HEK293 (cell line): ENCODE data around the gene ATP6V1A.

Experiments used
- CTCF ChIA-PET: fragments of 350-600 bp; formaldehyde crosslinking; extraction: SDS; loops from one replicate; lab custom pipeline; 2021; ENCODE audit warnings: antibody characterized with exemption; lab: Yijun Ruan, JAX
- POLR2A ChIA-PET: fragments of 300-600 bp; formaldehyde crosslinking; extraction: SDS; loops from one replicate; lab custom pipeline; 2020; ENCODE audit warnings: antibody characterized with exemption, inconsistent platforms; lab: Yijun Ruan, JAX
- H3K27ac ChIP-seq: fragments of 200-500 bp; sonication (Bioruptor generic); 2 replicates; pipeline ENCODE4 v1.5.1; 2014; ENCODE audit warnings: low read depth, low read length, control low read depth, inconsistent platforms; ENCODE audit errors: extremely low read depth
- H3K36me3 ChIP-seq, 2 experiments: fragments of 200-500 bp in 1 of 2; sonication (Bioruptor generic) in 1 of 2; 1 replicate in 1 of 2; 2 replicates in 1 of 2; pipeline ENCODE4 v1.5.1; 2014 to 2017; ENCODE audit warnings: inconsistent platforms in 2 of 2, low read length in 2 of 2; ENCODE audit not compliant: control insufficient read depth in 2 of 2, insufficient read depth in 1 of 2
- H3K4me1 ChIP-seq: fragments of 200-500 bp; sonication (Bioruptor generic); 2 replicates; pipeline ENCODE4 v1.5.1; 2014; ENCODE audit warnings: mild to moderate bottlenecking, low read length, inconsistent platforms; ENCODE audit not compliant: control insufficient read depth, insufficient read depth
- H3K4me3 ChIP-seq: 2 replicates; pipeline ENCODE4 v1.5.1; 2011; ENCODE audit warnings: low read depth, mild to moderate bottlenecking, control low read depth, low read length, moderate library complexity
- H3K9me3 ChIP-seq: fragments of 200-500 bp; sonication (Bioruptor generic); 2 replicates; pipeline ENCODE4 v1.5.1; 2014; ENCODE audit warnings: low read depth, low read length, inconsistent platforms; ENCODE audit not compliant: control insufficient read depth, insufficient read depth
- BCL11B ChIP-seq: fragments of 450-650 bp; formaldehyde crosslinking; IDR thresholded peaks from 2 replicates; pipeline ENCODE4 v1.5.1; 2016; ENCODE audit warnings: low read depth, missing biosample characterization, missing genetic modification characterization
- BCL6B ChIP-seq: fragments of 450-650 bp; formaldehyde crosslinking; IDR thresholded peaks from 2 replicates; pipeline ENCODE4 v1.5.1; 2017; ENCODE audit warnings: missing biosample characterization, missing genetic modification characterization
- GFI1B ChIP-seq: fragments of 450-650 bp; formaldehyde crosslinking; IDR thresholded peaks from 2 replicates; pipeline ENCODE4 v1.5.1; 2016; ENCODE audit warnings: missing biosample characterization, missing genetic modification characterization
- GLIS1 ChIP-seq: fragments of 450-650 bp; formaldehyde crosslinking; IDR thresholded peaks from 2 replicates; pipeline ENCODE4 v1.5.1; 2016; ENCODE audit warnings: missing biosample characterization, missing genetic modification characterization
- IKZF3 ChIP-seq: fragments of 450-650 bp; IDR thresholded peaks from 2 replicates; pipeline ENCODE4 v1.5.0; 2018; ENCODE audit warnings: missing biosample characterization, mild to moderate bottlenecking, missing genetic modification characterization, moderate library complexity
- ZBTB1 ChIP-seq: fragments of 450-650 bp; formaldehyde crosslinking; IDR thresholded peaks from 2 replicates; pipeline ENCODE4 v1.5.1; 2016; ENCODE audit warnings: missing biosample characterization, missing genetic modification characterization
- ZBTB44 ChIP-seq: fragments of 450-650 bp; IDR thresholded peaks from 2 replicates; pipeline ENCODE4 v1.5.1; 2018; ENCODE audit warnings: missing biosample characterization, mild to moderate bottlenecking, missing genetic modification characterization
- ZBTB48 ChIP-seq: fragments of 450-650 bp; formaldehyde crosslinking; IDR thresholded peaks from 2 replicates; pipeline ENCODE4 v1.5.1; 2016; ENCODE audit warnings: missing biosample characterization, missing genetic modification characterization
- ZBTB8A ChIP-seq: fragments of 450-650 bp; formaldehyde crosslinking; IDR thresholded peaks from 2 replicates; pipeline ENCODE4 v1.5.1; 2016; ENCODE audit warnings: missing biosample characterization, missing genetic modification characterization
- ZNF138 ChIP-seq: fragments of 450-650 bp; formaldehyde crosslinking; IDR thresholded peaks from 2 replicates; pipeline ENCODE4 v1.5.1; 2016; ENCODE audit warnings: missing biosample characterization, missing genetic modification characterization, borderline replicate concordance
- ZNF19 ChIP-seq: fragments of 450-650 bp; formaldehyde crosslinking; IDR thresholded peaks from 2 replicates; pipeline ENCODE4; 2016; ENCODE audit warnings: missing biosample characterization, missing genetic modification characterization, low read depth
- ZNF202 ChIP-seq: fragments of 450-650 bp; formaldehyde crosslinking; IDR thresholded peaks from 2 replicates; pipeline ENCODE4 v1.5.1; 2016; ENCODE audit warnings: missing biosample characterization, missing genetic modification characterization, borderline replicate concordance
- ZNF221 ChIP-seq: fragments of 450-650 bp; formaldehyde crosslinking; IDR thresholded peaks from 2 replicates; pipeline ENCODE4 v1.5.1; 2017; ENCODE audit warnings: missing biosample characterization, missing genetic modification characterization, borderline replicate concordance
- ZNF280C ChIP-seq: fragments of 450-650 bp; formaldehyde crosslinking; IDR thresholded peaks from 2 replicates; pipeline ENCODE4 v1.5.1; 2016; ENCODE audit warnings: missing biosample characterization, missing genetic modification characterization
- ZNF404 ChIP-seq: fragments of 450-650 bp; formaldehyde crosslinking; IDR thresholded peaks from 2 replicates; pipeline ENCODE4 v1.5.1; 2017; ENCODE audit warnings: missing biosample characterization, missing genetic modification characterization
- ZNF426 ChIP-seq: fragments of 450-650 bp; formaldehyde crosslinking; IDR thresholded peaks from 2 replicates; pipeline ENCODE4 v1.5.1; 2017; ENCODE audit warnings: missing biosample characterization, missing genetic modification characterization, mild to moderate bottlenecking, inconsistent platforms, moderate library complexity
- ZNF48 ChIP-seq: fragments of 450-650 bp; formaldehyde crosslinking; IDR thresholded peaks from 2 replicates; pipeline ENCODE4 v1.5.1; 2016; ENCODE audit warnings: missing biosample characterization, missing genetic modification characterization
- ZNF501 ChIP-seq: fragments of 450-650 bp; formaldehyde crosslinking; IDR thresholded peaks from 2 replicates; pipeline ENCODE4 v1.5.1; 2016; ENCODE audit warnings: missing biosample characterization, missing genetic modification characterization
- ZNF514 ChIP-seq: fragments of 450-650 bp; formaldehyde crosslinking; IDR thresholded peaks from 2 replicates; pipeline ENCODE4 v1.5.1; 2016; ENCODE audit warnings: missing biosample characterization, missing genetic modification characterization
- ZNF521 ChIP-seq: fragments of 450-650 bp; formaldehyde crosslinking; IDR thresholded peaks from 2 replicates; pipeline ENCODE4 v1.5.1; 2017; ENCODE audit warnings: missing biosample characterization, mild to moderate bottlenecking, missing genetic modification characterization
- ZNF548 ChIP-seq: fragments of 450-650 bp; formaldehyde crosslinking; IDR thresholded peaks from 2 replicates; pipeline ENCODE4 v1.5.1; 2016; ENCODE audit warnings: missing biosample characterization, missing genetic modification characterization
- ZNF558 ChIP-seq: fragments of 450-650 bp; formaldehyde crosslinking; IDR thresholded peaks from 2 replicates; pipeline ENCODE4 v1.5.1; 2016; ENCODE audit warnings: missing biosample characterization, missing genetic modification characterization
- ZNF623 ChIP-seq: fragments of 450-650 bp; formaldehyde crosslinking; IDR thresholded peaks from 2 replicates; pipeline ENCODE4 v1.5.1; 2016; ENCODE audit warnings: missing biosample characterization, missing genetic modification characterization
- ZNF629 ChIP-seq: fragments of 450-650 bp; formaldehyde crosslinking; IDR thresholded peaks from 2 replicates; pipeline ENCODE4 v1.5.1; 2017; ENCODE audit warnings: missing biosample characterization, missing genetic modification characterization
- ZNF654 ChIP-seq: fragments of 450-650 bp; formaldehyde crosslinking; IDR thresholded peaks from 2 replicates; pipeline ENCODE4 v1.5.1; 2016; ENCODE audit warnings: low read depth, missing biosample characterization, missing genetic modification characterization
- ZNF660 ChIP-seq: fragments of 450-650 bp; IDR thresholded peaks from 2 replicates; pipeline ENCODE4 v1.5.1; 2018; ENCODE audit warnings: missing biosample characterization, mild to moderate bottlenecking, missing genetic modification characterization
- ZNF692 ChIP-seq: fragments of 450-650 bp; formaldehyde crosslinking; IDR thresholded peaks from 2 replicates; pipeline ENCODE4 v1.5.1; 2016; ENCODE audit warnings: missing biosample characterization, missing genetic modification characterization
- ZNF768 ChIP-seq: fragments of 450-650 bp; formaldehyde crosslinking; IDR thresholded peaks from 2 replicates; pipeline ENCODE4 v1.5.1; 2018; ENCODE audit warnings: missing biosample characterization, mild to moderate bottlenecking, missing genetic modification characterization
- ZNF830 ChIP-seq: fragments of 450-650 bp; IDR thresholded peaks from 2 replicates; pipeline ENCODE4 v1.5.0; 2018; ENCODE audit warnings: missing biosample characterization, missing genetic modification characterization, low read depth, mild to moderate bottlenecking, moderate library complexity
- ZSCAN23 ChIP-seq: fragments of 450-650 bp; formaldehyde crosslinking; IDR thresholded peaks from 2 replicates; pipeline ENCODE4 v1.5.1; 2016; ENCODE audit warnings: missing biosample characterization, missing genetic modification characterization

Gene ATP6V1A

GRCh38 chr3:113719294-113719693 lies 27.5 kb upstream of the ATP6V1A start:
- CTCF ChIA-PET: interaction anchor here (1.5 kb wide), 1 partner anchor 17 kb away, joined by 9 read pairs; no protein-coding TSS in a partner anchor
- TF ChIP-seq GFI1B: no peak
- TF ChIP-seq ZNF623 (tag by site-specific recombination): no peak
- no peak for TF ChIP-seq ZNF404 (tag by site-specific recombination)
- TF ChIP-seq ZNF521: no peak
- TF ChIP-seq ZNF48 (tag by site-specific recombination): no peak
- TF ChIP-seq ZNF660: no peak
- TF ChIP-seq ZNF654 (tag by site-specific recombination): no peak
- TF ChIP-seq ZNF692 (tag by site-specific recombination): no peak
- no peak for TF ChIP-seq ZNF501
- TF ChIP-seq ZNF558 (tag by site-specific recombination): no peak
- TF ChIP-seq ZNF426 (tag by site-specific recombination): no peak
- no peak for TF ChIP-seq BCL6B (tag by site-specific recombination)
- TF ChIP-seq ZBTB1 (tag by site-specific recombination): no peak
- TF ChIP-seq ZBTB48 (tag by site-specific recombination): no peak
- no peak for TF ChIP-seq ZNF629 (tag by site-specific recombination)
- no peak for TF ChIP-seq ZNF768 (tag by site-specific recombination)
- TF ChIP-seq GLIS1: no peak
- TF ChIP-seq ZNF548: no peak
- TF ChIP-seq, all 188 proteins: peak for 0
- no peak overlapping the region for H3K27ac ChIP-seq
- POLR2A ChIA-PET: no interaction called here
- H3K9me3 ChIP-seq: no peaks in the 10 kb centered on the region
- H3K4me1 ChIP-seq: no peaks in the 10 kb centered on the region
- no peak overlapping the region for H3K4me3 ChIP-seq
- peaks cover 9 to 56% of the 10 kb centered on the region in 2 experiments; a peak in 2 of 3 replicates for H3K36me3 ChIP-seq

- Histone ChIP-seq H3K4me3 (no peak overlapping the region), H3K9me3 (no peaks in the 10 kb centered on the region), H3K27ac (no peak overlapping the region), H3K36me3 (peaks cover 9 to 56% of the 10 kb centered on the region in 2 experiments; a peak in 2 of 3 replicates), H3K4me1 (no peaks in the 10 kb centered on the region)
- ChIA-PET POLR2A (no interaction called here), CTCF (interaction anchor here (1.5 kb wide), 1 partner anchor 17 kb away, joined by 9 read pairs; no protein-coding TSS in a partner anchor)
- no peak for TF ChIP-seq ZNF514
- TF ChIP-seq BCL6B (tag by site-specific recombination): no peak
- no peak for TF ChIP-seq BCL11B (tag by site-specific recombination)
- no peak for TF ChIP-seq ZNF830 (tag by site-specific recombination)
- no peak for TF ChIP-seq ZNF19 (tag by site-specific recombination)
- TF ChIP-seq ZBTB8A (tag by site-specific recombination): no peak
- no peak for TF ChIP-seq IKZF3 (tag by site-specific recombination)
- no peak for TF ChIP-seq ZNF280C (tag by site-specific recombination)
- TF ChIP-seq ZNF138: no peak
- TF ChIP-seq ZNF221 (tag by site-specific recombination): no peak
- no peak for TF ChIP-seq ZBTB44 (tag by site-specific recombination)
- no peak for TF ChIP-seq ZNF202
- TF ChIP-seq ZSCAN23 (tag by site-specific recombination): no peak
Measured at GRCh38 chr3:113719758-113720157, 27.1 kb upstream of the ATP6V1A start.
